Measurements from ENCODE around the gene ZNF45.
A peak's percentile ranks its signal among the peaks of the same experiment; 100 is the strongest.
"Not testable (repeated sequence)": the region's sequence is repeated elsewhere in the genome, so short reads cannot be mapped to it uniquely, and the experiment has no call there.

Gene ZNF45

GRCh38 chr19:43960411-43960810 is 25.3 kb upstream of the ZNF45 start:
- TF ChIP-seq CTCF (IDR thresholded peaks at IDR 0.05; ENCODE audit: borderline replicate concordance, insufficient read depth, low read depth, low read length), result no peak
- H3K4me3 ChIP-seq (ENCODE audit: low read depth, low read length), result no peak overlapping the region

- H3K4me3 ChIP-seq (ENCODE audit: low read depth, low read length), result no peak overlapping the region
- TF ChIP-seq CTCF (IDR thresholded peaks at IDR 0.05; ENCODE audit: borderline replicate concordance, insufficient read depth, low read depth, low read length), result no peak
Observed at GRCh38 chr19:43957891-43958290, 22.8 kb upstream of the ZNF45 start.

GRCh38 chr19:43956827-43957226 is 21.7 kb upstream of the ZNF45 start:
- H3K4me3 ChIP-seq (ENCODE audit: low read depth, low read length), result no peak overlapping the region
- TF ChIP-seq CTCF (IDR thresholded peaks at IDR 0.05; ENCODE audit: borderline replicate concordance, insufficient read depth, low read depth, low read length), result no peak

- TF ChIP-seq CTCF (IDR thresholded peaks at IDR 0.05; ENCODE audit: borderline replicate concordance, insufficient read depth, low read depth, low read length), result peak; percentile 41; the same call in 1 of the 2 replicates
- peak within 1 kb of the TSS; percentile 50 for H3K4me3 ChIP-seq (ENCODE audit: low read depth, low read length)
Observed at GRCh38 chr19:43950834-43951645, 16.0 kb upstream of the ZNF45 start, which contains the start of gene ZNF221. Gene ZNF221 (plus strand): TSS chr19:43951228. CDS start chr19:43962727, 11,499 bp downstream.

GRCh38 chr19:43949803-43950202 is 14.7 kb upstream of the ZNF45 start:
- H3K4me3 ChIP-seq (ENCODE audit: low read depth, low read length), result not testable (repeated sequence)

- H3K4me3 ChIP-seq (ENCODE audit: low read depth, low read length), result not testable (repeated sequence)
Observed at GRCh38 chr19:43947412-43947811, 12.3 kb upstream of the ZNF45 start.

GRCh38 chr19:43941209-43941608 is 6.1 kb upstream of the ZNF45 start:
- TF ChIP-seq CTCF (IDR thresholded peaks at IDR 0.05; ENCODE audit: borderline replicate concordance, insufficient read depth, low read depth, low read length), result no peak
- H3K4me3 ChIP-seq (ENCODE audit: low read depth, low read length), result no peak overlapping the region

- TF ChIP-seq CTCF (IDR thresholded peaks at IDR 0.05; ENCODE audit: borderline replicate concordance, insufficient read depth, low read depth, low read length), result no peak
- no peak overlapping the region for H3K4me3 ChIP-seq (ENCODE audit: low read depth, low read length)
Observed at GRCh38 chr19:43940719-43941118, 5.6 kb upstream of the ZNF45 start.
